ENCODE measurements around the gene PRCD. TPM values are rescaled to one million over a fixed set of nuclear protein-coding genes. Genes with fewer than 3 reads are reported as not detected.

PRCD gene
- total RNA-seq, 1 donor from 2014 or later: 5.3 TPM

GRCh38 chr17:76593384-76593826 lies 53.6 kb downstream of the PRCD start:
- no peaks in the 10 kb centered on the region for H3K4me1 Mint-ChIP-seq
- no peaks in the 10 kb centered on the region for H3K9me3 Mint-ChIP-seq
- intact Hi-C loops (cut with micrococcal nuclease): no loop called here
- POLR2A ChIA-PET: no interaction called here
- no peak overlapping the region for H3K4me3 Mint-ChIP-seq
- ATAC-seq (ENCODE audit: low read depth) (no peak), DNase-seq (no peak)
- no peak for TF ChIP-seq CTCF (IDR thresholded peaks at IDR 0.05)
- no peaks in the 10 kb centered on the region for H3K36me3 Mint-ChIP-seq (ENCODE audit: low read depth)
- H3K27ac Mint-ChIP-seq: no peak overlapping the region
- CTCF ChIA-PET: interaction anchor here (2.0 kb wide), 1 partner anchor 31 kb away, joined by 5 read pairs; no protein-coding TSS in a partner anchor
- H3K27me3 Mint-ChIP-seq: peaks cover 29% of the 10 kb centered on the region

- no peak overlapping the region for H3K4me3 Mint-ChIP-seq
- ChIA-PET CTCF (interaction anchor here (2.0 kb wide), 1 partner anchor 30 kb away, joined by 5 read pairs; no protein-coding TSS in a partner anchor), POLR2A (no interaction called here)
Observed at GRCh38 chr17:76593959-76594358, 54.1 kb downstream of the PRCD start.

GRCh38 chr17:76594690-76595089 lies 54.8 kb downstream of the PRCD start:
- no peak for DNase-seq
- intact Hi-C loops (cut with micrococcal nuclease): no loop called here
- Mint-ChIP-seq H3K27ac (no peak overlapping the region), H3K36me3 (ENCODE audit: low read depth) (no peaks in the 10 kb centered on the region), H3K27me3 (peaks cover 20% of the 10 kb centered on the region), H3K4me1 (no peaks in the 10 kb centered on the region), H3K9me3 (no peaks in the 10 kb centered on the region), H3K4me3 (no peak overlapping the region)
- ATAC-seq (ENCODE audit: low read depth): no peak
- ChIA-PET POLR2A (interaction anchor here (0.7 kb wide), 1 partner anchor 423 kb away, joined by 4 read pairs; no protein-coding TSS in a partner anchor), CTCF (interaction anchor here (2.0 kb wide), 1 partner anchor 30 kb away, joined by 5 read pairs; no protein-coding TSS in a partner anchor)
- no peak for TF ChIP-seq CTCF (IDR thresholded peaks at IDR 0.05)

More at GRCh38 chr17:76593959-76594358, 54.1 kb downstream of the PRCD start:
- Mint-ChIP-seq H3K4me1 (no peaks in the 10 kb centered on the region), H3K27ac (no peak overlapping the region), H3K9me3 (no peaks in the 10 kb centered on the region), H3K27me3 (peaks cover 26% of the 10 kb centered on the region), H3K36me3 (ENCODE audit: low read depth) (no peaks in the 10 kb centered on the region)
- TF ChIP-seq CTCF (IDR thresholded peaks at IDR 0.05): no peak
- no peak for ATAC-seq (ENCODE audit: low read depth)
- intact Hi-C loops (cut with micrococcal nuclease): no loop called here
- no peak for DNase-seq

Other genes with a start within 250 kb of the PRCD start
- gene QRICH2, start 231.8 kb upstream of the PRCD start, total RNA-seq: 2.0 and 2.2 TPM in 2 replicates
- 26.7 and 27.1 TPM in 2 replicates for gene PRPSAP1, start 186.1 kb upstream of the PRCD start, total RNA-seq
- 1.1 and 1.3 TPM in 2 replicates for gene SPHK1, start 155.4 kb upstream of the PRCD start, total RNA-seq
- 39.0 and 40.3 TPM in 2 replicates for gene UBE2O, start 86.9 kb upstream of the PRCD start, total RNA-seq
- gene AANAT, start 72.4 kb upstream of the PRCD start, total RNA-seq: 0.55 TPM in 1 of 2 replicates, not detected in the other
- 150 and 189 TPM in 2 replicates for gene RHBDF2, start 38.6 kb upstream of the PRCD start, total RNA-seq
- gene CYGB, start 2.3 kb upstream of the PRCD start, total RNA-seq: 0.44 and 0.49 TPM in 2 replicates
- not detected in 2 replicates for gene ST6GALNAC2, start 45.8 kb downstream of the PRCD start, total RNA-seq
- not detected in 2 replicates for gene ST6GALNAC1, start 103.7 kb downstream of the PRCD start, total RNA-seq
- 13.5 and 13.8 TPM in 2 replicates for gene MXRA7, start 170.9 kb downstream of the PRCD start, total RNA-seq
- 32.7 and 33.1 TPM in 2 replicates for gene JMJD6, start 186.6 kb downstream of the PRCD start, total RNA-seq
- 52.3 and 56.0 TPM in 2 replicates for gene METTL23, start 186.8 kb downstream of the PRCD start, total RNA-seq
- gene SRSF2, start 197.3 kb downstream of the PRCD start, total RNA-seq: 335 and 367 TPM in 2 replicates
- 17.9 and 20.8 TPM in 2 replicates for gene MFSD11, start 198.1 kb downstream of the PRCD start, total RNA-seq

Data from activated B cell treated with CpG ODN at 0.5 μM for 24 hours (primary cell).